Stimulated activated naive CD8-positive, alpha-beta T cell treated with anti-CD3 and anti-CD28 coated beads, Interleukin-15, Interleukin-2, amounts not matched to agents 100 U/mL and 50 U/mL, for 24 hours (primary cell): ENCODE results near the gene SRY.
"Not testable (repeated sequence)": the region's sequence is repeated elsewhere in the genome, so short reads cannot be mapped to it uniquely, and the experiment has no call there.

ENCODE experiments used
- ATAC-seq: fragments of 150-1000 bp; cut with Tn5 transposase; one replicate; pipeline ENCODE4 v1.10.0; 2021
- DNase-seq: peaks from one replicate; pipeline ENCODE4 v3.0.0; 2021

SRY gene

GRCh38 chrY:2787600-2787999 is at the start of gene SRY:
Gene SRY (minus strand): TSS chrY:2787682. CDS start chrY:2787603, 79 bp downstream.
- ATAC-seq (no peak), DNase-seq (no peak)

GRCh38 chrY:2837078-2837477 is 49.6 kb upstream of the SRY start:
- ATAC-seq, result no peak

GRCh38 chrY:2835230-2835629 is 47.7 kb upstream of the SRY start:
- ATAC-seq (no peak), DNase-seq (no peak)

More at GRCh38 chrY:2837078-2837477, 49.6 kb upstream of the SRY start:
- DNase-seq, result no peak

GRCh38 chrY:2828497-2828896 is 41.0 kb upstream of the SRY start:
- ATAC-seq, result no peak

GRCh38 chrY:2824471-2824870 is 37.0 kb upstream of the SRY start:
- ATAC-seq (no peak), DNase-seq (no peak)

More at GRCh38 chrY:2828497-2828896, 41.0 kb upstream of the SRY start:
- DNase-seq, result no peak

GRCh38 chrY:2817146-2817896 is 29.8 kb upstream of the SRY start:
- not testable (repeated sequence) for DNase-seq, ATAC-seq

GRCh38 chrY:2800246-2800645 is 12.8 kb upstream of the SRY start:
- DNase-seq, result no peak
- no peak for ATAC-seq

GRCh38 chrY:2797991-2798390 is 10.5 kb upstream of the SRY start:
- ATAC-seq, result no peak
- no peak for DNase-seq

- DNase-seq, result no peak
- ATAC-seq, result no peak
These were observed 9.6 kb upstream of the SRY start for GRCh38 chrY:2796977-2797523.

GRCh38 chrY:2789756-2790155 is 2.3 kb upstream of the SRY start:
- ATAC-seq (no peak), DNase-seq (no peak)

- ATAC-seq (no peak), DNase-seq (no peak)
These were observed 488 bp downstream of the SRY start for GRCh38 chrY:2786876-2787512.
